Breast epithelium (tissue), 4 donors: ENCODE results near the gene PRSS57. TPM values are rescaled to one million over a fixed set of nuclear protein-coding genes. Genes with fewer than 3 reads are reported as not detected.

ENCODE experiments used
- DNase-seq, 2 donors: peaks; one replicate each; pipeline ENCODE4 v3.0.0-alpha.2; 2019; ENCODE audit warnings: low spot score in 2 of 2
- H3K27ac ChIP-seq, 2 donors: fragments of 200-600 bp; sonication (generic) in 1 of 2; one replicate each; pipeline ENCODE4 v1.5.1; 2016 to 2019; ENCODE audit warnings: mild to moderate bottlenecking in 1 of 2
- H3K27me3 ChIP-seq, 2 donors: fragments of 200-600 bp; sonication (generic) in 1 of 2; one replicate each; pipeline versions ENCODE4 v1.5.1 to v1.6.0; 2017 to 2019; ENCODE audit warnings: control low read depth in 1 of 2, mild to moderate bottlenecking in 1 of 2
- H3K36me3 ChIP-seq: fragments of 200-600 bp; one replicate; pipeline ENCODE4 v1.5.1; 2019
- H3K4me1 ChIP-seq, 2 donors: fragments of 200-600 bp; sonication (generic); one replicate each; pipeline ENCODE4 v1.5.1; 2016 to 2019; ENCODE audit warnings: control low read depth in 1 of 2
- H3K4me3 ChIP-seq, 3 donors: fragments of 200-600 bp; sonication (generic); 1 replicate in 2 of 3; 2 replicates in 1 of 3; pipeline ENCODE4 v1.5.1; 2016 to 2019; ENCODE audit warnings: mild to moderate bottlenecking in 3 of 3, moderate library complexity in 2 of 3
- H3K9me3 ChIP-seq, 2 donors: fragments of 200-600 bp; sonication (generic) in 1 of 2; one replicate each; pipeline ENCODE4 v1.5.1; 2016 to 2019; ENCODE audit warnings: control low read depth in 1 of 2
- CTCF ChIP-seq, 3 donors: fragments of 450-650 bp; IDR thresholded peaks; one replicate each; pipeline ENCODE4 v1.5.1; 2016 to 2017; ENCODE audit warnings: antibody characterized with exemption in 3 of 3, mild to moderate bottlenecking in 3 of 3, moderate library complexity in 3 of 3
- POLR2A ChIP-seq: fragments of 450-650 bp; IDR thresholded peaks from one replicate; pipeline ENCODE4 v1.6.1; 2016; ENCODE audit warnings: antibody characterized with exemption, mild to moderate bottlenecking, moderate library complexity
- POLR2AphosphoS5 ChIP-seq, 3 donors: sonication (generic); formaldehyde crosslinking; IDR thresholded peaks; one replicate each; pipeline ENCODE4 v1.6.1; 2017; ENCODE audit warnings: antibody characterized with exemption in 3 of 3
- intact Hi-C: fragments of 100-400 bp; cut with DNase I; formaldehyde crosslinking; loops from one replicate; pipeline ENCODE4 v1.15.1; 2023; ENCODE audit warnings: low total_unique reads
- total RNA-seq, 3 donors: library from RNA; depleted of rRNA; stranded (reverse); fragments of >200 nt; gene quantifications; one replicate each; pipeline ENCODE4 v1.1.0, GENCODE V29; 2016

PRSS57 gene
- total RNA-seq, 3 donors from 2014 or later, result not detected

GRCh38 chr19:658916-659839 lies 36.1 kb downstream of the PRSS57 start:
- Histone ChIP-seq H3K4me1 (peaks cover 18 to 27% of the 10 kb centered on the region in 2 donors), H3K4me3 (peak overlapping the region in 2 of 3 donors; percentile 24 to 81)
- no peak for TF ChIP-seq POLR2A
- TF ChIP-seq POLR2AphosphoS5 (IDR thresholded peaks at IDR 0.05), result no peak
- TF ChIP-seq CTCF (IDR thresholded peaks at IDR 0.05), result no peak

GRCh38 chr19:658059-658839 lies 37.0 kb downstream of the PRSS57 start:
- intact Hi-C loops, result no loop called here

More at GRCh38 chr19:658916-659839, 36.1 kb downstream of the PRSS57 start:
- Histone ChIP-seq H3K27ac (peak overlapping the region; percentile 89 to 97), H3K9me3 (no peaks in the 10 kb centered on the region), H3K36me3 (no peaks in the 10 kb centered on the region), H3K27me3 (no peaks in the 10 kb centered on the region)
- intact Hi-C loops, result no loop called here
- DNase-seq, result peak in 1 of 2 donors; percentile 76

GRCh38 chr19:657611-658010 lies 37.6 kb downstream of the PRSS57 start:
- Histone ChIP-seq H3K27ac (no peak overlapping the region), H3K27me3 (no peaks in the 10 kb centered on the region), H3K4me1 (peaks cover 12 to 22% of the 10 kb centered on the region in 2 donors), H3K9me3 (no peaks in the 10 kb centered on the region), H3K36me3 (no peaks in the 10 kb centered on the region), H3K4me3 (no peak overlapping the region)
- intact Hi-C loops, result no loop called here
- TF ChIP-seq POLR2AphosphoS5 (IDR thresholded peaks at IDR 0.05), result no peak
- no peak for TF ChIP-seq POLR2A
- DNase-seq, result no peak

More at GRCh38 chr19:658059-658839, 37.0 kb downstream of the PRSS57 start:
- no peaks in the 10 kb centered on the region for H3K9me3 ChIP-seq
- peaks cover 12 to 22% of the 10 kb centered on the region in 2 donors for H3K4me1 ChIP-seq
- TF ChIP-seq CTCF (IDR thresholded peaks at IDR 0.05), result no peak
- TF ChIP-seq POLR2AphosphoS5 (IDR thresholded peaks at IDR 0.05), result no peak
- no peak for TF ChIP-seq POLR2A
- H3K27me3 ChIP-seq, result no peaks in the 10 kb centered on the region
- no peaks in the 10 kb centered on the region for H3K36me3 ChIP-seq
- H3K4me3 ChIP-seq, result peak overlapping the region in 1 of 3 donors; percentile 81
- peak overlapping the region; percentile 89 to 97 for H3K27ac ChIP-seq
- DNase-seq, result no peak

GRCh38 chr19:656751-657559 lies 38.3 kb downstream of the PRSS57 start:
- H3K36me3 ChIP-seq, result no peaks in the 10 kb centered on the region
- no peaks in the 10 kb centered on the region for H3K9me3 ChIP-seq
- no peaks in the 10 kb centered on the region for H3K27me3 ChIP-seq
- no peak for TF ChIP-seq POLR2A
- no peak for TF ChIP-seq POLR2AphosphoS5 (IDR thresholded peaks at IDR 0.05)
- TF ChIP-seq CTCF (IDR thresholded peaks at IDR 0.05), result no peak
- peaks cover 12 to 22% of the 10 kb centered on the region in 2 donors for H3K4me1 ChIP-seq
- H3K27ac ChIP-seq, result no peak overlapping the region
- H3K4me3 ChIP-seq, result no peak overlapping the region
- no peak for DNase-seq
- intact Hi-C loops, result no loop called here

- Histone ChIP-seq H3K36me3 (no peaks in the 10 kb centered on the region), H3K27me3 (no peaks in the 10 kb centered on the region), H3K9me3 (no peaks in the 10 kb centered on the region), H3K27ac (no peak overlapping the region), H3K4me3 (no peak overlapping the region), H3K4me1 (peaks cover 9 to 15% of the 10 kb centered on the region in 2 donors)
- intact Hi-C loops, result no loop called here
- TF ChIP-seq POLR2A (no peak), POLR2AphosphoS5 (IDR thresholded peaks at IDR 0.05) (no peak), CTCF (IDR thresholded peaks at IDR 0.05) (no peak)
- DNase-seq, result no peak
Observed at GRCh38 chr19:655691-656090, 39.6 kb downstream of the PRSS57 start.
